NB4 (cell line): Measurements from ENCODE around the gene RCCD1.

Experiments
- DNase-seq: peaks from one replicate; pipeline ENCODE4 v3.0.0; 2010; ENCODE audit warnings: low read depth
- H3K4me3 ChIP-seq: one replicate; pipeline ENCODE4 v1.5.1; 2011; ENCODE audit warnings: mild to moderate bottlenecking, low read depth, low read length, moderate library complexity
- MYC ChIP-seq: IDR thresholded peaks from 2 replicates; pipeline ENCODE4 v1.6.1; 2011; ENCODE audit warnings: low read depth, low read length
- POLR2A ChIP-seq: IDR thresholded peaks from 2 replicates; pipeline ENCODE4 v1.6.1; 2011; ENCODE audit warnings: mild to moderate bottlenecking; ENCODE audit not compliant: insufficient read length; ENCODE audit errors: extremely low read depth
- TF ChIP-seq, protein P1 (sequence below): IDR thresholded peaks from 2 replicates; pipeline ENCODE4 v1.6.1; 2011; ENCODE audit warnings: low read depth, low read length
- TF ChIP-seq, protein P2 (sequence below): IDR thresholded peaks from one replicate; pipeline ENCODE4 v1.5.1; 2012; ENCODE audit warnings: low read depth, low read length

Gene RCCD1

DNA sequence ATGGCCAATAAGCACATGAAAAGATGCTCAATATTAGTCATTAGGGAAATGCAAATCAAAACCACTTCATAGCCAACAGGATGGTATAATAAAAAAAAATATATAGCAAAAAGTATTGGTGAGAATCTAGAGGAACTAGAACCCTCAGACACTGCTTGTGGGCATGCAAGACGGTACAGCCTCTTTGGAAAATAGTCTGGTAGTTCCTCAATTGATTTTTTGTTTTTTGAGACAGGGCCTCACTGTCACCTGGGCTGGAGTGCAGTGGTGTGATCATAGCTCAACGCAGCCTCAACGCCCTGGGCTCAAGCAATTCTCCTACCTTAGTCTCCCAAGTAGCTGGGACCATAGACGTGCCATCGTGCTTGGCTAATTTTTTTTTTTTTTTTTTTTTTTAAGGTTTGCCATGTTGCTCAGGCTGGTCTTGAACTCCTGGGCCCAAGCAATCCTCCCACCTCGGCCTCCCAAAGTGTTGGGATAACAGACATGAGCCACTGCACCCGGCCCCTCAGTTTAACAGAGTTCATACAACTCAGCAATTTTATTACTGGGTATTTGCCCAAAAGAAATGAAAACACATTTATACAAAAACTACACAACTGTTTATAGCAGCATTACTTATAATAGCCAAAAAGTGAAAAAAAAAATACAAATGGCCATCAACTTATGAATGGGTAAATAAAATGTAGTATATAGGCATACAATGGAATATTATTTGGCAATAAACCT is 34.5 kb downstream of the RCCD1 start:
- peak overlapping the region; percentile 14 for H3K4me3 ChIP-seq
- TF ChIP-seq MYC (no peak), POLR2A (no peak)
- TF ChIP-seq, protein P1, sequence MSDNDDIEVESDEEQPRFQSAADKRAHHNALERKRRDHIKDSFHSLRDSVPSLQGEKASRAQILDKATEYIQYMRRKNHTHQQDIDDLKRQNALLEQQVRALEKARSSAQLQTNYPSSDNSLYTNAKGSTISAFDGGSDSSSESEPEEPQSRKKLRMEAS: no peak
- TF ChIP-seq, protein P2, sequence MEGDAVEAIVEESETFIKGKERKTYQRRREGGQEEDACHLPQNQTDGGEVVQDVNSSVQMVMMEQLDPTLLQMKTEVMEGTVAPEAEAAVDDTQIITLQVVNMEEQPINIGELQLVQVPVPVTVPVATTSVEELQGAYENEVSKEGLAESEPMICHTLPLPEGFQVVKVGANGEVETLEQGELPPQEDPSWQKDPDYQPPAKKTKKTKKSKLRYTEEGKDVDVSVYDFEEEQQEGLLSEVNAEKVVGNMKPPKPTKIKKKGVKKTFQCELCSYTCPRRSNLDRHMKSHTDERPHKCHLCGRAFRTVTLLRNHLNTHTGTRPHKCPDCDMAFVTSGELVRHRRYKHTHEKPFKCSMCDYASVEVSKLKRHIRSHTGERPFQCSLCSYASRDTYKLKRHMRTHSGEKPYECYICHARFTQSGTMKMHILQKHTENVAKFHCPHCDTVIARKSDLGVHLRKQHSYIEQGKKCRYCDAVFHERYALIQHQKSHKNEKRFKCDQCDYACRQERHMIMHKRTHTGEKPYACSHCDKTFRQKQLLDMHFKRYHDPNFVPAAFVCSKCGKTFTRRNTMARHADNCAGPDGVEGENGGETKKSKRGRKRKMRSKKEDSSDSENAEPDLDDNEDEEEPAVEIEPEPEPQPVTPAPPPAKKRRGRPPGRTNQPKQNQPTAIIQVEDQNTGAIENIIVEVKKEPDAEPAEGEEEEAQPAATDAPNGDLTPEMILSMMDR: no peak
- peak; percentile 29 for DNase-seq

DNA sequence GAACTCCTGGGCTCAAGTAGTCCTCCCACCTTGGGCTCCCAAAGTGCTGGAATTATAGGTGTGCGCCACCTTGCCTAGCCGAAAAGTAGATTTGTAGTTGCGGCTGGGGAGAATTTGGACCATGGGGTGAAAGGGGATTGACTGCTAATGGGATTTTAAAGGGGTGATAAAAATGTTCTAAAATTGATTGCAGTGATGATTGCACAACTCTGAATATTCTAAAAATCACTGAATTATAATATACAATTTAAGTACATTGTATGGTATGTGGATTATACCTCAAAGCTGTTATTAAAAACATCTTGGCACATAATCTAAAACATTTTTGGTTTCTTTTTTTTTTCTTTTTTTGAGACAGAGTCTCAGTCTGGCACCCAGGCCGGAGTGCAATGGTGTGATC is 35.8 kb downstream of the RCCD1 start:
- H3K4me3 ChIP-seq: no peak overlapping the region
- no peak for TF ChIP-seq MYC
- TF ChIP-seq, protein P2: no peak
- TF ChIP-seq, protein P1: no peak
- TF ChIP-seq POLR2A: no peak

DNA sequence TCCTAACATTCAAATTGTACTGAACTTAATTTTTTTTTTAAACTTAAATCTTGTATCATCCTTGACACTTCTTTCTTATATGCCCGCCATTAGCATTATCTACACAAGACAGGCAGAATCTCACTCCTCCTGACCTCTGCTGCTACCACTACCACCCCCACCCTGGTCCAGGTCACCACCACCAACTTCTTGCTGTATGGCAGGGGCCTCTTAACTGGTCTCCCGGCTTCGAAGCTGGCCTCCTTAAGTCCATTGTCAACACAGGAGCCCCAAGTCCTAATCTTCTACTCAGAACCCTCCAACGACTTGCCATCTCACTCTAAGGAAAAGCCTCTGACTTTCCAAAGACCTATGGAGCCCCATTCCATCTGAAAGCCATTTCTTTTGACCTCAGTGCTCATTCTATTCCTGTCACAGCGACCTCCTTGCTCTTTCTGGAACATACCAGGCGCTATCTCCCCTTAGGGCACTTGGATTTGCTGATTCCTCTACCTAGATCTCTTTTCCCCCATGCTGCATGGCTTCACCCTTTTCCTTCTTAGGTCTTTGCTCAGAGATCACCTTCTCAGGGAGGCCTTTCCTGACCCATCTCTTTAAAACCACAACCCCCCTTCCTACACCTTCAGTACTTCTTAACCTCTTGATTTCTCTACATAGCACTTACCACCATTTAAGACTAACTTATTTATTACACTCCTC is 37.1 kb downstream of the RCCD1 start:
- TF ChIP-seq, protein P2: no peak
- TF ChIP-seq, protein P1: no peak
- peak overlapping the region; percentile 33 for H3K4me3 ChIP-seq
- DNase-seq: no peak

More for the DNA sequence above, 35.8 kb downstream of the RCCD1 start:
- no peak for DNase-seq

DNA sequence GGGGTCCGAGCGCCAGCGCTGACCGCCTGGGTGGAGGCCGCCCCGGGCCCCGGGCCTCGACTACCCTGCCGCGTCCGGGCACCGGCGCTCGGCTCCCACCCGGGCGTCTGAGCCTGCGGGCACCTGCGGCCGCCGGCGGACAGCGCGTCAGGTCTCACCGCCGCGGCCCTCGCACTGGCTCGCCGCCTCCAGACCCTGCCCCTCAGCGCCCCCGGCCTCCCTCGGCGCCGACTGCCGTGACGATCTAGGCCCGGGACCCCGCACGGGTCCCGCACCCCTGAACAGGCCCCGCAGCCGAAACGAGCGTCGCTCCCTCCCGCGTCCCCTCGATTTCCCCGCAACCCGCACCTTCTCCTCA is 39.4 kb downstream of the RCCD1 start:
- H3K4me3 ChIP-seq: peak overlapping the region; percentile 80
- TF ChIP-seq POLR2A (no peak), MYC (no peak)
- TF ChIP-seq, protein P1: no peak
- TF ChIP-seq, protein P2: no peak
- no peak for DNase-seq

DNA sequence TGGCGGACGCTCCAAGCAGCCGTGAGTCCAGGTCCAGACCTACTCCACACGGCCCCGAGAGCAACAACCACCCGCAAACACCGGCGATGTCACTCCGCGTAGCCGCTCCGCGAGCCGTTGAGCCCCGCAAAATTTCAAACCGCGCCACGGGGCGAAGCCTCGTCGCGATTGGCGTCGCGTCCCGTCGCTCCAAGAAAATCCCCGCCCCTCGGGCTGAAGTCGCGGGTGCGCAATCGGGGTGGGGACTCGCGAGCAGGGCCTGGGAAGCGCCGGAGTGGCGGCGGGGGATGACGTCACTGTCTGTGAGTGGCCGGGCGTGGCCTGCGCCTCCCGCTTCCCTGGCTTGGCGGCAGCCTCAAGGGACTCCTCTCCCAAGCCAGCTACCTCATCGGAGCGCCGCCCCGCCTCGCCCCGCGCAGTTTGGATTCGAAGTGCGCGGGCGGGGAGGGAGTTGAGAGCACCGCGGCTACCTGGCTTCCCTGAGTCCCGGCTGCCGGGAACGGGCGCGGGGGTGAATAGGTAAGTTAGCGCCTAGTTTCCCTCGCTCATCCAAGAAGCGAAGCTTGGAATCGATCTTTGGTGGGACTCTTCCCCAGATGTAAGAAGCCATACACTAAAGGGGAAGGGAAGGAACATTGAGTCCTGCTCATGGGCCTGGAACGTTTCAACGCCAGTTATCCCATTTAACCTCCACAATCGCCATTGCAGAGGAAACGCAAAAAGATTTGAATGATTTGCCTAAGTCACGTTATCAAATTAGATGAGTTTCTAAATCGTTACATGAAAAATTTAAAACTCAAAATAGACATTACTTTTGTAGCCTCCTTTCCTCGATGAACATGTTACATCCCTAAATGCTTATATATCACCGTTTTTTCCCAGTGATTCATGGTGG is 40.0 kb downstream of the RCCD1 start, which contains the start of gene PRC1:
PRC1 (minus strand) TSS at position 119 of the 895 bp plus-strand sequence; CDS start at position 1, 118 bp downstream.
- H3K4me3 ChIP-seq: peak within 1 kb of the TSS; percentile 80
- peak; percentile 99 for DNase-seq
- TF ChIP-seq, protein P2: no peak
- TF ChIP-seq MYC (peak; percentile 86; the same call in 1 of the 2 replicates), POLR2A (peak; percentile 87)
- TF ChIP-seq, protein P1: peak; percentile 78; the same call in 1 of the 2 replicates
